ENCODE results near the gene RASA3. TPM values are rescaled to one million over a fixed set of nuclear protein-coding genes. Genes with fewer than 3 reads are reported as not detected.
A peak's percentile ranks its signal among the peaks of the same experiment; 100 is the strongest.

Gene RASA3
- total RNA-seq, 1 experiment from 2014 or later = 18.6 TPM

DNA sequence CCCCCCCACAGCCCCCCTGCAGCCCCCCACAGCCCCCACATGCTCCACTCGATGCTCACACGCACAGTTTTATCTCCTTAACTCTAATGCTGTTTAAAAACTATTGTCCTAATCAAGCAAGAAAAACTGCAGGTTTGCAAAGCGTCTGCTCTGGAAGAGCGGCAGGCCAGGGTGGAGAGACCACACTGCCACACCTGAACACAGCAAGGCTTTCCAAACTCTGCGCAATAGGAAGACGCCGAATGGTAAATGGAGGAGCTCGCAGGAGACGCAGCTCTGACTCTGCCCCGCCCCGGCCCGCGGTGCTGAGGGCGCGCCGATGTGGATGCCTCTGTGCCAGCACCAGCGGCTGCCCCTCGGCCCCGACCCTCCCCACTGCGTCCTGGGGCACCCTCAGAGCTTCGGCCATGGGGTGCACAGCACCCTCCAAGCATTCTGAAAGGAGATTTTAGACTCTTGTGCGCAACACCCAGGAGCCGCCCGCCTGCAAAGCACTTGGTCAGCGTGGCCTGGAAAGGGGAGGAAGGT lies 32.4 kb downstream of the RASA3 start:
- Histone ChIP-seq H3K27ac (ENCODE audit: low read depth, low read length) (peak overlapping the region; percentile 29; the same call in 1 of the 2 replicates), H3K9me2 (ENCODE audit: insufficient read depth) (no peaks in the 10 kb centered on the region), H3K4me1 (ENCODE audit: control insufficient read depth in 1 of 2, insufficient read depth in 2 of 2, low read length in 2 of 2) (peaks cover 0 to 13% of the 10 kb centered on the region in 2 experiments; a peak in 2 of 4 replicates), H3K79me2 (ENCODE audit: insufficient read depth, low read length) (peaks cover 35% of the 10 kb centered on the region; the same call in 1 of the 2 replicates), H3K9ac (ENCODE audit: low read length) (no peak overlapping the region), H4K20me1 (ENCODE audit: insufficient read depth) (no peaks in the 10 kb centered on the region), H3K4me2 (ENCODE audit: low read length) (no peak overlapping the region), H3K9me3 (ENCODE audit: control insufficient read depth in 1 of 2, insufficient read depth in 1 of 2, low read depth in 1 of 2, low read length in 2 of 2) (no peaks in the 10 kb centered on the region), H2AFZ (ENCODE audit: low read depth, low read length, poor library complexity, severe bottlenecking) (no peak overlapping the region), H3K36me3 (ENCODE audit: control insufficient read depth in 1 of 2, insufficient read depth in 2 of 2, low read length in 2 of 2) (no peaks in the 10 kb centered on the region), H3K27me3 (ENCODE audit: insufficient read depth, low read length) (no peaks in the 10 kb centered on the region), H3K4me3 (replicated peaks in 1 of 2; ENCODE audit: low read depth in 1 of 2, low read length in 2 of 2) (no peak overlapping the region)
- intact Hi-C loops (cut with micrococcal nuclease) = loop anchor here (2.0 kb wide), 1 partner anchor 35 kb away; no protein-coding TSS in a partner anchor
- ATAC-seq (peak; percentile 71), DNase-seq (ENCODE audit: low read depth, low spot score) (peak; percentile 42)
- no peak for TF ChIP-seq CTCF (IDR thresholded peaks at IDR 0.05 in 2 of 3, conservative IDR thresholded peaks at IDR 0.05 in 1 of 3; ENCODE audit: borderline replicate concordance in 1 of 3, insufficient read depth in 1 of 3, low read depth in 2 of 3, low read length in 2 of 3)
- no peak for TF ChIP-seq EZH2 (IDR thresholded peaks at IDR 0.05)
- no peak for TF ChIP-seq CBX3 (IDR thresholded peaks at IDR 0.05; ENCODE audit: low read depth)
- no peak for TF ChIP-seq POLR2A (IDR thresholded peaks at IDR 0.05; ENCODE audit: borderline replicate concordance, extremely low read depth, insufficient read depth, insufficient read length)
- TF ChIP-seq SRF (IDR thresholded peaks at IDR 0.05; ENCODE audit: low read depth) = no peak
- TF ChIP-seq POLR2AphosphoS5 (IDR thresholded peaks at IDR 0.05; ENCODE audit: low read depth, low read length) = no peak
- TF ChIP-seq ZNF274 (IDR thresholded peaks at IDR 0.05; ENCODE audit: low read depth, low read length) = no peak
- no peak for TF ChIP-seq CEBPB (IDR thresholded peaks at IDR 0.05; ENCODE audit: low read depth)
- no peak for TF ChIP-seq TCF7L2 (IDR thresholded peaks at IDR 0.05; ENCODE audit: borderline replicate concordance, extremely low read depth, insufficient read depth, insufficient read length)
- no peak for TF ChIP-seq RAD21 (IDR thresholded peaks at IDR 0.05; ENCODE audit: low read depth)
- TF ChIP-seq ATF3 (IDR thresholded peaks at IDR 0.05) = no peak
- no peak for TF ChIP-seq SIN3A (IDR thresholded peaks at IDR 0.05; ENCODE audit: low read depth)
- no peak for TF ChIP-seq ZFX (IDR thresholded peaks at IDR 0.05)
- BruUV-seq (replicated peaks) = no TSS peak
- RAD21 ChIA-PET (ENCODE audit: low non-redundant PET in 1 of 2, low total read pairs in 2 of 2, uncharacterized antibody in 2 of 2, unreplicated experiment in 2 of 2) = no interaction called here
- POLR2A ChIA-PET = no interaction called here
- CTCF ChIA-PET = no interaction called here

All from HCT116 (cell line).